Pericardium fibroblast (primary cell): ENCODE results near the gene DNAH1. TPM values are rescaled to one million over a fixed set of nuclear protein-coding genes. Genes with fewer than 3 reads are reported as not detected.

Experiments
- total RNA-seq: library from RNA; depleted of rRNA; stranded (reverse); fragments of >200 nt; gene quantifications from 2 replicates; pipeline ENCODE4 v1.2.3, GENCODE V29; 2015

The DNAH1 gene
- 1.2 and 5.0 TPM in 2 replicates for total RNA-seq

DNA sequence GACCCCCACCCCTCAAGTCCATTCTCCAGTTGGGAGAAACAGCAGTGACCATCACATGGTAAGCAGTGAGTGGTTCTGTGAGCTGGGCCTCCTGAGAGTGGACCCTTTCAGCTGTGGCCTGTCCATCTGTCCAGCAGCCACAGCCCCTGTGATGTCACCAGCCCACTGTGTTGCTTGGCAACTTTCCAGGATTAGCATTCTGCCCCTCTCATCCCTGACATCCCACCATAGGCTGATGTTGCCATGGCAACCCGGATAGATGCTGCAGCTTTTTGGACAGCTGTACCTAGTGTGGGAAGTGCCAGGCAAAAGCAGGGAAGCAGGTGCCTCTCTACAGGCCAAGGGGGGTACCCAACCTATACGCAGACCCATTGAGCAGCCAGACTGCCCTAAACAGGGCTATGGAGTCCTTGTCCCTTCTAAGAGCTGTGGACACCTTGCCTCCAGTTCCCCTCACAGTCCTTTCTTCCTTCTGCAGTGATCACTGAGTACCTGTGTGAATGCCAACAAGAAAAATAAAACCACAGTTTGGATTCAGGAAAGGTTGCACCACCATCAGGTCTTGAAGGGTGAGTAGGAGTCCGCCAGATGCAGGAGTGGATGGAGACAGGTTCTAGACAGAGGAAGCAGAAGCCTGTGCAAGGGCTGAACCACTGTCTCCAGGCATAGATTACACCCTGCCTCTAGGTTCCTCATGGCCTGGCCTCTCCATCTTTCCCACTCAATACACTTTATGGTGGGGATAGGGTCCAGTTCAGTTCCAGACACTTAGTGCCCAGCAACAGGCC is at the start of gene DNAH1:
DNAH1 (plus strand) TSS at position 343 of the 788 bp plus-strand sequence. CDS start 6,124 bp downstream, outside the sequence.

DNA sequence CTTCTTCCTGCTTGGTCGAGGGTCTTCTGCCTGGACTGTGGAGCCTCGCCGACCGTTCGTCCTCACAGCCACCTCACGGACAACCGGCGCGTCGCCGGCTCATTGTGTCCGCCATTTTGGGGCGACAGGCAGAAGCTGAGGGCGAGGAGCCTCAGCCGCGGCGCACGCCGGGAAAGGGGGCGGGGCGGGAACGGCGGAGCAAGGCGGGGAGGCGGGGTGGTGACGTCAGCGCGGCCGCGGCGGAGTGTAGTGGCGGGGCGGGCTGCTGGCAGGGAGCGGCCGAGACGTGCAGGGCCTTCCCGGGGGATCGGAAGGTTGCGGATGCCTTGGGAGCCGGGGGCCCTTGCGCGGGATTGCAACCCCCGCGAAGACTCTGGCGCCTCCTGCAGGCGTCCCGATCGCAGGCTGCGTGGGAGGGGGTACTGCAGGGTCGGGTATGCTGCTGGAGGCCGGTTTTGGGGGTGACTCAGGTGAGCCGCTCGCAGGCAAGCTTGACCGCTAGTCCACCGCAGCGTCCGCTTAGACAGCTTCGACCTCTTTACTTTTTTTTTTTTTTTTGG is 37.5 kb upstream of the DNAH1 start, which contains the start of gene WDR82:
WDR82 (minus strand) TSS at position 140 of the 560 bp plus-strand sequence. CDS start 288 bp downstream, outside the sequence.

GRCh38 chr3:52444860-52445793 is 129.0 kb downstream of the DNAH1 start, which contains the start of gene SEMA3G:
Gene SEMA3G, minus strand, starts transcription at chr3:52445103. Its CDS starts 76 bp downstream, at chr3:52445027.

Other genes starting within 250 kb of the DNAH1 start
- 1.2 and 2.2 TPM in 2 replicates for gene POC1A, start 161.9 kb upstream of the DNAH1 start, total RNA-seq
- gene ALAS1, start 118.2 kb upstream of the DNAH1 start, total RNA-seq: 24.8 and 26.4 TPM in 2 replicates
- gene TLR9, start 90.7 kb upstream of the DNAH1 start, total RNA-seq: under 0.01 TPM in 1 of 2 replicates, not detected in the other
- 124 and 138 TPM in 2 replicates for gene TWF2, start 77.2 kb upstream of the DNAH1 start, total RNA-seq
- gene PPM1M, start 70.6 kb upstream of the DNAH1 start, total RNA-seq: 16.3 and 24.9 TPM in 2 replicates
- gene WDR82, start 37.7 kb upstream of the DNAH1 start, total RNA-seq: 53.6 and 58.0 TPM in 2 replicates
- 5.6 and 11.1 TPM in 2 replicates for gene GLYCTK, start 28.5 kb upstream of the DNAH1 start, total RNA-seq
- 44.8 and 57.6 TPM in 2 replicates for gene BAP1, start 93.7 kb downstream of the DNAH1 start, total RNA-seq
- gene PHF7, start 94.3 kb downstream of the DNAH1 start, total RNA-seq: 1.5 and 5.3 TPM in 2 replicates
- 1.0 TPM in 1 of 2 replicates, not detected in the other for gene SEMA3G, start 128.8 kb downstream of the DNAH1 start, total RNA-seq
- gene TNNC1, start 137.7 kb downstream of the DNAH1 start, total RNA-seq: 1.2 and 30.3 TPM in 2 replicates
- 43.8 and 45.9 TPM in 2 replicates for gene NISCH, start 139.3 kb downstream of the DNAH1 start, total RNA-seq
- gene STAB1, start 179.0 kb downstream of the DNAH1 start, total RNA-seq: 0.47 and 1.4 TPM in 2 replicates
- 158 and 169 TPM in 2 replicates for gene NT5DC2, start 217.5 kb downstream of the DNAH1 start, total RNA-seq
- gene UQCC5, start 220.3 kb downstream of the DNAH1 start, total RNA-seq: 35.5 and 81.3 TPM in 2 replicates